C4-2B (cell line): ENCODE data around the gene NATD1.

Experiments
- H3K27ac ChIP-seq: fragments of 450-650 bp; 2 replicates; pipeline ENCODE4 v1.5.1; 2017
- CTCF ChIP-seq: fragments of 450-650 bp; conservative IDR thresholded peaks from 2 replicates; pipeline ENCODE4 v1.5.1; 2017; ENCODE audit warnings: mild to moderate bottlenecking
- ZFX ChIP-seq: fragments of 450-650 bp; IDR thresholded peaks from 2 replicates; pipeline ENCODE4 v1.6.1; 2017

Gene NATD1

GRCh38 chr17:21248500-21248899 is 4.7 kb downstream of the NATD1 start:
- no peak for TF ChIP-seq ZFX

GRCh38 chr17:21247552-21248258 is 5.5 kb downstream of the NATD1 start:
- TF ChIP-seq ZFX: no peak
- no peak for TF ChIP-seq CTCF
- no peak overlapping the region for H3K27ac ChIP-seq

More at GRCh38 chr17:21248500-21248899, 4.7 kb downstream of the NATD1 start:
- no peak overlapping the region for H3K27ac ChIP-seq

- TF ChIP-seq ZFX (no peak), CTCF (no peak)
- no peak overlapping the region for H3K27ac ChIP-seq
Observed at GRCh38 chr17:21246698-21247097, 6.5 kb downstream of the NATD1 start.

GRCh38 chr17:21245639-21246084 is 7.5 kb downstream of the NATD1 start:
- no peak overlapping the region for H3K27ac ChIP-seq
- TF ChIP-seq ZFX (no peak), CTCF (no peak)

- TF ChIP-seq ZFX: no peak
- TF ChIP-seq CTCF: no peak
- no peak overlapping the region for H3K27ac ChIP-seq
Observed at GRCh38 chr17:21243516-21244303, 9.5 kb downstream of the NATD1 start.

GRCh38 chr17:21242780-21243515 is 10.3 kb downstream of the NATD1 start:
- no peak overlapping the region for H3K27ac ChIP-seq
- TF ChIP-seq ZFX: no peak
- no peak for TF ChIP-seq CTCF

GRCh38 chr17:21242026-21242697 is 11.0 kb downstream of the NATD1 start:
- TF ChIP-seq CTCF (no peak), ZFX (no peak)
- no peak overlapping the region for H3K27ac ChIP-seq
